GM19351 (cell line): ENCODE measurements around the gene KRT71.

Experiments used
- ATAC-seq: cut with Tn5 transposase; IDR thresholded peaks from one replicate; pipeline ENCODE4 v1.9.1; 2021; ENCODE audit warnings: mild to moderate bottlenecking, moderate library complexity; ENCODE audit not compliant: unreplicated experiment

The KRT71 gene

DNA sequence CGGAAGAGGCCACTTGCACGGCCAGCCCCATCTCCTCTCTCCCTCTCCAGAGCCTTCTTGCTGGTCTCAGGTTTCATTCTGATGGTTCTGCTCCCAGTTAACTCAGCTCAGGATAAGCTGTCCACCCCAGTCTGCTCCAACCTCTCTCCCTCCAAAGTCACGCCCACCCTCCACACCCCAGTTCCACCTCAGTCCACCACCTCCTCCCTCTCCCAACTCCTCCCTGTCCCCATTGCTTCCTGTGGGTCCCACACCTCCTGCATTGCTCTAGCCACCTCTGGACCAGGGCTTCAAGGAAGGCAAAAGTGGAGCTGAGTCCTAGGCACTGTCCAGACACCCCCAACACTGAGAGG lies 13.1 kb downstream of the KRT71 start:
- no peak for ATAC-seq

- ATAC-seq, result no peak
These were observed 13.7 kb downstream of the KRT71 start for GRCh38 chr12:52539083-52539820.

- no peak for ATAC-seq
These were observed 15.8 kb downstream of the KRT71 start for GRCh38 chr12:52537101-52537500.

DNA sequence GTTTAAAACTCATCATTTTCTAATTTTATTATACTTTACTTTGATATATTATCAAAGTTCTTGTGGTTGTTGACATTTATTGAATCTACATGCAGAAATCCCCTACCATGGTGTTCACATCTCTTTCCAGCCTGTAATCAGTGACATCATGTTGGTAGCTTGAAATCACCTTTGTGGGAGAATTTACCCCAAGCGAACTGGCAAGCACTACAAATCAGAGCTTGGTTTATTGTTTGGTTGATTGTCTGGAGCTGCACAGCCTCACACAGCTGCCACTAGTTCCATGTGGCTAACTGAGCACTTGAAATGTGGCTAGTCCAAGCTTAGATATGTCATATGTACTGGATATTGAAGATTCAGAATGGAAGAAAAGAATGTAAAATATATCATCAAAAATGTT lies 17.4 kb downstream of the KRT71 start:
- ATAC-seq, result no peak

- ATAC-seq, result no peak
These were observed 18.5 kb downstream of the KRT71 start for GRCh38 chr12:52534482-52534881.

GRCh38 chr12:52533686-52534470 lies 19.1 kb downstream of the KRT71 start:
- no peak for ATAC-seq

DNA sequence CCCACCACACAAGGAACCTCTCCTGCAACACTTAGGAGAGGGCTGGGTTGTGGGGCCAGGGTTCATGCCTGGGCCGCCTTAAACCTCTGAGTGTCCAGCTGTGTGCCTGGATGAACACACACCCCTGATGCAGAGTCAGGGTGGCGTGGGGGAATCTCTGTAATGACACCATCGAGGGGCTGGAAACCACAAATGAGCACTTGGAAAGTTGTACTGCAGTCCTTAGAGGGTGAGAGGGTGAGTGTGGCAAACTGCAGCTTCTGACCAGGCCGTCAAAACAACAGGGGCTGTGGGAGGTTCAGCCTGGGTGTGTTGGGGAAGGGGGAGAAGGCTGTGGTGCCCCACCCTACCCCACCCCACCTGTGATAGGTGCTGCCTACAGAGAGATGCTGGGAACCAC lies 20.3 kb downstream of the KRT71 start:
- ATAC-seq, result no peak

DNA sequence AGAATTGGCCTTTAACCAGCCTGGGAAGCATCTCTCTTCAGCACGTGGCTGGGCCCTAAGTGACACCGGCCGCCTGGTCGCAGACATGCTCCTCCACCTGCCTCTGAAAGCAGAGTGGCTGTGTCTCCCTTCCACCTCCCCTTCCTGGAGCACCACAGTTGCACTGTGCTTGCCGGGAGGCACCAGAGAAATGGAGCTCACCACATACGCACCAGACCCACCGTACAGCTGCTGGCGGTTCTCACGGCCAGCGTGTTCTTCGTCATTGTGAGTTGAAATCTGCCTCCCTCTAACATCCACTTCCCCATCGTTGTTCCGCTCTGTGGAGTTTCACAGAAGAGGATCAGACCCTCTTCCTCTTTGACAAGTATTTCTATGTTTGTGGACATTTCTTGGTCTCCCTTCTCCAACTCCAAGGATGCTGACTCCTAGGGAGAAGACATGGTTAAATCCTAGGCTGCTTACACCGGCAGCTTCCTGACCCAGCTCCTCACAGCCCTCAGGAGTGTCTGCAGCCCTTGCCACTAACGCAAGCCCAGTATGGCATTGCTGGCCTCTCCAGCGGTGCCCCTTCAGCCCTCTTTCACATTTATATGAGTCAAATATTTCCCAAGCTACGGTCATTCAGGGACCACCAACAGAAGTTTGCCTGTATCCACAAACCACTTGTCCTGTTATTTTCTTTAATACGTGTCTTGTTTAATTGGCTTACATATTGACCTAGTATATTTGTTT lies 21.2 kb downstream of the KRT71 start:
- ATAC-seq, result no peak

GRCh38 chr12:52530905-52531304 lies 22.0 kb downstream of the KRT71 start:
- no peak for ATAC-seq

- ATAC-seq, result no peak
These were observed 22.6 kb downstream of the KRT71 start for GRCh38 chr12:52530366-52530765.

GRCh38 chr12:52529846-52530245 lies 23.1 kb downstream of the KRT71 start:
- no peak for ATAC-seq

DNA sequence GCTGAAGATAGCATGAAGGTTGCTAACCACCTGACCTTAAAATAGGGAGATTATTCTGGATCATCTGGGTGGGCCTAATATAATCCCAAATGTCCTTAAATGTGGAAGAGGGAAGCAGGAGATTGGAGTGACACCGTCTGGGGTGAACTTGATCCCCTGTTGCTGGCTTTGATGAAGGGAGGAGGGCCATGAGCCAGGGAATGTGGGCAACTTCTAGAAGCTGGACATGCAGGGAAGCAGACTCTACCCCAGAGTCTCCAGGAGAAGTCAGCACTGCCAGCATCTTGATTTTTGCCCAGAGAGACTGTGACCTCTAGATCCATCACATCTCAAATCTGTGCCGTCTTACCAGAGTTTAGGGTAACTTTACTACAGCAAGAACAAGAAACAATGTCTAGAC lies 23.5 kb downstream of the KRT71 start:
- ATAC-seq, result no peak

DNA sequence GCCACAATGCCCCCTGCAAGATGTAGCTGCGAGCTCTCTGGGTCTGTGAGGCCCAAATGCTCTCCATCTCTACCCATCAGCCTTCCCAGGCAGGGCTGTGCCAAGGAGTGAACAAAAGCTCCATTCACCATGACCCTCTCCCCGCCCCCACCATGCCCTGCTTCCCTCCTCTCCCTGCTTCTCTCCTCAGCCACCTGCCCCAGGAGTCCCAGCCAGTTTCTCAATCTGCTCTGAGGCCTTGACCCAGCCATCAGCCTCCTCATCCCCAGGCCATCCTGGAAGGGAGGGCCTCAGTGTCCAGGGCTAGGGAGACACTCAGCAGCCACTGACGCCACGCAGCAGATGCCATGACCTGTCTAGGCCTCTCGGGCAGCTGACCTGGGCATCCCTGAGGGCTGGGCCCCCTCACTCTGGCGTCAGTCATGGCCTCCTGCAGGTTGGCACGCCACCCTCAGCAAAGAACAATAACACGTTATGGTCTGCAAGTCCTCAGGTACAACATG lies 24.3 kb downstream of the KRT71 start:
- ATAC-seq, result no peak

- ATAC-seq, result no peak
These were observed 25.7 kb downstream of the KRT71 start for GRCh38 chr12:52527121-52527800.

DNA sequence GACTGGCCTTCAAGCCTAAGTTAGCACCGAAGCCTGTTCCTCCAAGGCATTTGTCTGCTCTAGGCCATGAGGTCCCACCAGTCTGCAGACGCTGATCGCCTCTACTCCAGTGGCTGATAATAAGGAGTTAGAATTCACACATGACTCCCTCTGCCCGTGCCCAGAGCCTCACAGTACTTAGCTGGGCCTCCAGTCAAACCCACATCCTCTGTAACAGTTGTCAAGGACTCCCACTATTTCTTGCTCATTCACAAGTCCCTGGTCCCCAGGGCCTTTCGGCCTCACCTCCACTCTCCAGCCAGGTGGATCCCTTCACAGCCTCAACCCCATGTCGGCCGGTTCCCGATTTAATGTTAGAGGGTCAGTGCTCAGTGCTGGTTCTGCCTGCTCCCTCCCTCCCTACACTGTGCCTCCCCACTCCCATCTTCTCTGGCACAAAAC lies 26.4 kb downstream of the KRT71 start:
- no peak for ATAC-seq

- no peak for ATAC-seq
These were observed 27.1 kb downstream of the KRT71 start for GRCh38 chr12:52525661-52526499.

DNA sequence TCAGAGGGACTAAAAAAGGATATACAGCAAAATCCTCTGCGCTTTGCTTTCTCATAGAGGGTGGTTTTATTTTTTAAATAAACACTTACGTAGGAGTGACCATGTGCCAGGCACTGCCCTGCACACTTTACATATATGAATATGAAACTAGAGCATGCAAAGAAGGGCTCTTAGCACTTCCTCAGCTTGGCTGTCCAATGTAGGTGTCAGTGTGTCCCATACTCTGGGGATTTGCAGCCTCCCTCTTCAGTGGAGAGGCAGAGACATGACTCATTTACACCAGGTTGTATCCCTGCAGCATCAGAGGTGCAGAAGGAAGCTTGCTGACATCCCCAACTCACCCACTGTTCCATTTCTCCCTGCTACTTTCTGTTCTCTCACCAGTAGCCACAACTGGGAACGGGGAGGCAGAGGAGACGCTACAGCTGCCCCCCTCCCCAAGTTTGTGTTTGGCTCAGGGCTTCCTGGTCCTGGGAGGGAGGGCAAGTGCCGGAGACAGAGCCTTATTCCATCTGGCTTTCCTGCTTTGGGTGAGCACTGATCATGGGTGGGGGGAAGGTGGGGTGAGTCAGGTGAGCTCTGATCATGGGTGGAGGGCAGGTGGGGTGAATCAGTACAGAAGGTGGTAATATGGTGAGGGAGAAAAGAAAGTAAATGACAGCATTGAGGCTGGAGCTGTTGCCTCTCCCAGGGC lies 27.9 kb downstream of the KRT71 start:
- ATAC-seq, result no peak

DNA sequence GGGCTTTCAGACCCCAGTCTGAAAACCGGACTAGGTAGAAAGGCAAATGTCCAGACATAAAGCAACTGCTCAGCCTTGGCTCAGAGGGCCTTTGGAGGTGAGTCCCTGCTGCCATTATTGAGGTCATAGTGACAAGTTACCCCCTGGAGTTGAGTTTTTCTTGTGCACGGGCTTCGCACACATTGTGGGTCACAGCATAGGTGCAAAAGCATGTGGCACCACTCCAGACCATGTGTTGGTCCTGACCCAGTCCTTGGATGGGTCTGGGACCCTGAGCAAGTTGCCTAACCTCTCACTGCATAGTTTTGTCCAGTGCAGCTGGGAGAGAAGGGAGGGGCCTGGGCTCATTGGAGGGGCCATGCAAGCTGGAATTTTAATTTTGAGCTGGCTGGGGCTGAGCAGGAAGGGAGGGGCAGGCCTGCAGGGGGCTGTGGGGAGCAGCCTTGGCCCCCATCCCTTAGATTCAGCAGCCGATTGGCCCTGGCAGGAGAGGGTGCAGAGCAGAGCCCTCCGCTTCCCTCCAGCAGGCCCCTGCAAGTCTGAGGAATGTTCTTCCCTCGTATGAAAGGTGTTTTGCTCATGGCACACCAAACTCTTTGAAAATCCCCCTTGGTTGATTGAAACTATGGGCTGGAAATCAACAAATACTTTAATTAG lies 28.6 kb downstream of the KRT71 start:
- no peak for ATAC-seq

GRCh38 chr12:52523824-52524223 lies 29.1 kb downstream of the KRT71 start:
- no peak for ATAC-seq
